Measurements from ENCODE around the gene PACRG.

DNA sequence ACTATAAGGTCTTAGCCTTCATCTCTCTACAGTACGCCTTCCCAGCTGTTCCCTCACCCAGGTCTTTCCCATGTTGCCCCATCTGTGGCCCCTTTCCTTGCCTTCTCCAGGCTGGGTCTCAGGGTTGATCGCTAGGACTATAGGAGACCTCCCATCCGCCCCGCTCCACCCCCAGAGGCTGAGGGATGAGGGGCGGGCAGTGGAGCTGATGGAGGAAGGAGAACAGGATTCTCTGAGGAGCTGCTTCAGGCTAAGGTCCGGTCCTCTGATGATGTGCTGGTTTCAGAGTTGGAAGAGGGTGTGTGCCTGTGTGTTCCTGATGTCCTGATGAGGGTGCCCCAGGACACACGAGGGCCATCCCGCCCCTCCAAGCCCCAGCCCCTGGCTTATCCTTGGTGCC is 531.9 kb downstream of the PACRG start:
- TF ChIP-seq, protein P1, sequence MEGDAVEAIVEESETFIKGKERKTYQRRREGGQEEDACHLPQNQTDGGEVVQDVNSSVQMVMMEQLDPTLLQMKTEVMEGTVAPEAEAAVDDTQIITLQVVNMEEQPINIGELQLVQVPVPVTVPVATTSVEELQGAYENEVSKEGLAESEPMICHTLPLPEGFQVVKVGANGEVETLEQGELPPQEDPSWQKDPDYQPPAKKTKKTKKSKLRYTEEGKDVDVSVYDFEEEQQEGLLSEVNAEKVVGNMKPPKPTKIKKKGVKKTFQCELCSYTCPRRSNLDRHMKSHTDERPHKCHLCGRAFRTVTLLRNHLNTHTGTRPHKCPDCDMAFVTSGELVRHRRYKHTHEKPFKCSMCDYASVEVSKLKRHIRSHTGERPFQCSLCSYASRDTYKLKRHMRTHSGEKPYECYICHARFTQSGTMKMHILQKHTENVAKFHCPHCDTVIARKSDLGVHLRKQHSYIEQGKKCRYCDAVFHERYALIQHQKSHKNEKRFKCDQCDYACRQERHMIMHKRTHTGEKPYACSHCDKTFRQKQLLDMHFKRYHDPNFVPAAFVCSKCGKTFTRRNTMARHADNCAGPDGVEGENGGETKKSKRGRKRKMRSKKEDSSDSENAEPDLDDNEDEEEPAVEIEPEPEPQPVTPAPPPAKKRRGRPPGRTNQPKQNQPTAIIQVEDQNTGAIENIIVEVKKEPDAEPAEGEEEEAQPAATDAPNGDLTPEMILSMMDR (IDR thresholded peaks at IDR 0.05) = no peak
- no peak for TF ChIP-seq NFE2L1 (CRISPR knock-in tag; IDR thresholded peaks at IDR 0.05)
- TF ChIP-seq, protein P2, sequence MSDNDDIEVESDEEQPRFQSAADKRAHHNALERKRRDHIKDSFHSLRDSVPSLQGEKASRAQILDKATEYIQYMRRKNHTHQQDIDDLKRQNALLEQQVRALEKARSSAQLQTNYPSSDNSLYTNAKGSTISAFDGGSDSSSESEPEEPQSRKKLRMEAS (CRISPR knock-in tag; IDR thresholded peaks at IDR 0.05) = no peak
- no peak for TF ChIP-seq FOXK1 (CRISPR knock-in tag; IDR thresholded peaks at IDR 0.05)
- no peak for TF ChIP-seq FOXP1 (CRISPR knock-in tag; IDR thresholded peaks at IDR 0.05; ENCODE audit: borderline replicate concordance)
- no peak for TF ChIP-seq ESRRA (CRISPR knock-in tag; IDR thresholded peaks at IDR 0.05; ENCODE audit: borderline replicate concordance)
- TF ChIP-seq, protein P3, sequence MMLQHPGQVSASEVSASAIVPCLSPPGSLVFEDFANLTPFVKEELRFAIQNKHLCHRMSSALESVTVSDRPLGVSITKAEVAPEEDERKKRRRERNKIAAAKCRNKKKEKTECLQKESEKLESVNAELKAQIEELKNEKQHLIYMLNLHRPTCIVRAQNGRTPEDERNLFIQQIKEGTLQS (CRISPR knock-in tag; conservative IDR thresholded peaks at IDR 0.05) = no peak
- no peak for TF ChIP-seq JAZF1 (CRISPR knock-in tag; IDR thresholded peaks at IDR 0.05)
- TF ChIP-seq, protein P4, sequence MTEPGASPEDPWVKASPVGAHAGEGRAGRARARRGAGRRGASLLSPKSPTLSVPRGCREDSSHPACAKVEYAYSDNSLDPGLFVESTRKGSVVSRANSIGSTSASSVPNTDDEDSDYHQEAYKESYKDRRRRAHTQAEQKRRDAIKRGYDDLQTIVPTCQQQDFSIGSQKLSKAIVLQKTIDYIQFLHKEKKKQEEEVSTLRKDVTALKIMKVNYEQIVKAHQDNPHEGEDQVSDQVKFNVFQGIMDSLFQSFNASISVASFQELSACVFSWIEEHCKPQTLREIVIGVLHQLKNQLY (CRISPR knock-in tag; IDR thresholded peaks at IDR 0.05) = no peak
- TF ChIP-seq NR3C1 (CRISPR knock-in tag; conservative IDR thresholded peaks at IDR 0.05; ENCODE audit: low read depth) = no peak
